NCI-H226 (cell line): Measurements from ENCODE around the gene TEX50.
"Not testable (repeated sequence)": the region's sequence is repeated elsewhere in the genome, so short reads cannot be mapped to it uniquely, and the experiment has no call there.

Experiments
- DNase-seq: peaks from one replicate; pipeline ENCODE4 v3.0.0-alpha.2; 2015

TEX50 gene

DNA sequence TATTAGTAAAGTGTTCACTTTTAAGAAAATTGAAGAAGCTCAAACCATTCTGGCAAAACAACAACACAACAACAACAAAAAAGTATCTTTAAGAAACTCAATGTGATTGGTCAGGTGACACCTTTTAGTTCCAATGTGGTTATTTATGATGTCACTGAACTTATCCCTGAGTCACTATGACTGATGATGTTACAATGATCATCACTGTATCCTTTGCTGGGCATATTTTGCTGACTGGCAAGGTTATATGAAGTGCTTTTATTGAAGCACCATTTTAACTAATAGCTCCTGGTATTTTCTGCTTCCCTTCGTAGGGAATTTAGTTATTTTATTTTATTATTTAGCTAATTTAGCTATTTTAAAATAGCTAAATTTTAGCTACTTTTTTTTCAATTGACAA is at the start of gene TEX50:
TSS of gene TEX50 (plus strand) at position 223 of the 400 bp plus-strand sequence. CDS start 184 bp downstream, outside the sequence.
- DNase-seq, result no peak

GRCh38 chr1:173590557-173590956 is 44.6 kb upstream of the TEX50 start:
- peak; percentile 24 for DNase-seq

- not testable (repeated sequence) for DNase-seq
These were observed 44.0 kb upstream of the TEX50 start for GRCh38 chr1:173591138-173591537.

DNA sequence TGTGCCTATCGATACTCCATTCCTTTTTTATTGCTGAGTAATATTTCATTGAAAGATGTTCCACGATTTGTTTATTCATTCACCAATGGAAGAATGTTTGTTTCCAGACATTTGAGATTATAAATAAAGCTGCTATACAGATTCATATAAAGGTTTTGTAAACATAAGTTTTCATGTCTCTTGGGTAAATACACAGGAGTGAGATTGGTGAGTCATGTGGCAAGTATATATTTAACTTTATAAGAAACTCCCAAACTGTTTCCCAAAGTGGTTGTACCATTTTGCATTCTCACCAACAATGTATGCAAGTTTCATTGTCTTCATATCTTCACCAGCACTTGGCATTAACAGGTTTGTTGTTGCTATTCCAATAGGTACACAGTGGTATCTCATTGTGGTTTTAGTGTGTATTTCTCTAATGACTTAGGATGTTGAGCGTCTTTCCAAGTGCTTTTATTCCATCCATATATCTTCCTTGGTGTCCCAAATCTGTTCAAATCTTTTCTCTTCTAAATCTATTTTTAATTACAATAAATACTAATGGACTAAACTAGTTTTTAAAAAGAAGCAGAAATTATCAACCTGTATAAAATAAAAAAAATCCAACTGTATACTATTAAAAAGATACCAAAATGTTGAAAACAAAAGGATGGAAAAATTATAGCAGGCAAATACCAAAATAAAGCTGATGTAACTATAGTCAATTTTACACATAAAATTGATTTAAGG is 38.9 kb upstream of the TEX50 start:
- no peak for DNase-seq

GRCh38 chr1:173601588-173601987 is 33.5 kb upstream of the TEX50 start:
- DNase-seq, result no peak

- DNase-seq, result peak; percentile 83
These were observed 32.0 kb upstream of the TEX50 start, which contains the start of gene SLC9C2 for GRCh38 chr1:173603056-173603591. Gene SLC9C2 (minus strand): TSS chr1:173603072. CDS start chr1:173601776, 1,296 bp downstream.

DNA sequence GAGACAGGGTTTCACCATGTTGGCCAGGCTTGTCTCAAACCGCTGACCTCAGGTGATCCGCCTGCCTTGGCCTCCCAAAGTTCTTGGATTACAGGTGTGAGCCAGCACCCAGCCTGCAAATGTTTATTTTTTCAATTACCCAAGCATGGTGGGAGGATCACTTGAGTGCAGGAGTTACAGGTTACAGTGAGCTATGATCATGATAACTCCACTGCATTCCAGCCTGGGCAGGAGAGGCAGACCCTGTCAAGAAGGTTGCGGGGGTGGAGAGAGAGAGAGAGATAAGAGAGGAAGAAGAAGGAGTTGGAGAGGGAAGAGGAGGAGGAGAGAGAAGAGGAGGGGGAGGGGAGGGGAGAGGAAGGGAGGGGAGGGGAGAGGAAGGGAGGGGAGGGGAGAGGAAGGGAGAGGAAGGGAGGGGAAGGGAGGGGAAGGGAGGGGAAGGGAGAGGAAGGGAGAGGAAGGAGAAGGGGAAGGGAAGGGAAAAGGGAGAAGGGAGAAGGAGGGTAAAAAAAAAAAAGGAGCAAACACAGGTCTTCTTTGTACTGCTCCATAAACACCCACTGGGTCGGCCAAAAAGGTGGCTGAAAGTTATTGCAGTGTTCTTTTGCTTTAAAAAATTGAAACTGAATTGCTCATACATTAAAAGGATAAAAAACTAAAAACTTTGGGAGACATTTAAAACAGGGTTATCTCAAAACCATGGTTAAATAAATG is 26.5 kb upstream of the TEX50 start:
- peak; percentile 64 for DNase-seq

GRCh38 chr1:173613086-173613485 is 22.1 kb upstream of the TEX50 start:
- not testable (repeated sequence) for DNase-seq

DNA sequence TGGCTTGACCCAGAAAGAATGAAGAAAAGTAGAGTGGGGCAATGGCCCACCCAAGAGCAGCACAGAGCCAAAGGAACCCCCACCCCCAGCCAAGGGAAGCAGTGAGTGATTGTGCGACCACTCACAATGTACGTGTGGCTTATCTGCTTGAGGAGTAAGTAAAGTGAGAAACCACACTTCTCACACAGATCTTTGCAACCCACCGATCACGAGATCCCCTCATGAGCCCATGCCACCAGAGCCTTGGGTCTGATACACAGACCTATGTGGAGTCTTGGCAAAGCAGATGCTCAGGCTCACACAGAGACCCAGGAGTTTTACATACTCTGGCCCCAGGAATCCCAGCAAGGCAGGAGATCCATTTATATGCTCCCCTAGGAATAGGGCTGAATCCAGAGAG is 18.3 kb upstream of the TEX50 start:
- DNase-seq, result no peak

- no peak for DNase-seq
These were observed 7.9 kb upstream of the TEX50 start for GRCh38 chr1:173627269-173627668.

DNA sequence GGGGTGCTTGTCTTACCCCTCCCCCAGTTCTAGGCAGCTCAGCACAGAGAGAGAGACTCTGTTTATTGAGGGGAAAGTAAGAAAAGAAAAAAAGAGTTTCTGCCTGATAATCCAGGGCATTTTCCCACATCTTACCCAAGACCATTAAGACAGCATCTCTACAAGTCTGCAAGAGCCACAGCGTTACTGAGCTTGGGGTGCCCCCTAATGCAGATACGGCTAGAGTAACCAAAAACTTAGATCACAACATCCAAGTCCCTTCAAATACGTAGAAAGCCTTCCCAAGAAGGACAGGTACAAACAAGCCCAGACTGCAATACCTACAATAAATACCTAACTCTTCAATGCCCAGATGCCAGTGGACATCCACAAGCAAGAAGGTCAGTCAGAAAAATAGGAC is 6.2 kb upstream of the TEX50 start:
- DNase-seq, result no peak

DNA sequence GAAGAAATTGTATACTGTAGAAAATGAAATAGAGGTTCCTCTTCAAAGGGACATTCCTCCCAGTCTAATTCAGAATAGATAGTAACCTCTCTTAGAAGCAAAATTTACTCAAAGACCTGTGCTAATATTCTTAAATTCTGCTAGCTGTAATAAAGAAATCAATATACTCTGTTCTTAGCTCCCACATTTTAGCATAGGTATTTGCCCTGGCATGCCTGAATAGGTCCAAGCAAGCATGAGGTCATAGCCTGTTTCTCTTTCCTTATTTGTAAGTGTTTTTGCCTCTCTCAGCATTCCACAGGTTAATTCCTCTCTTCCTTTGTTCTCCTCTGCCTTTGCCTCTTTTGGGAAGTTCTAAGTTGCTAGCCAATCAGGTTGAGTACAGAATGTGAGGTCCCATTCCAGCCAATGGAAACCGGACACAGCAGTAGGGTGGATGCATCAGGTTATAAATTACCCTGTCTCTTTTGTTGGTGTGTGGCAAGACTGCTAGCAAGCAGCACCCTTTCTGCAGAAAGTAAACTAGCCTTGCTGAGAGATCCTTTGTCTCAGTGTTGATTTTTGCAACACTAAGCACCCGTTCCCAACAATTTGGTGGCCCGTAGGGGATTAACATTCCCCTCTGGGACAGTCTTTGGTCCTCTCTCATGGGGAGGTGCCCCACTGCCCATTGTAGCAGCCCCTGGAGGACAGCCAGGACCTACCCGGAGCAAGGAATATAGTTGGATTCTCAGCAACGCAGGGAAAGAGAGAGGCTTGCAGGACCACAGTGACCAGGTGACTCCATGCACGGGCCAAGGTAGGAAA is 2.3 kb downstream of the TEX50 start:
- DNase-seq, result not testable (repeated sequence)

DNA sequence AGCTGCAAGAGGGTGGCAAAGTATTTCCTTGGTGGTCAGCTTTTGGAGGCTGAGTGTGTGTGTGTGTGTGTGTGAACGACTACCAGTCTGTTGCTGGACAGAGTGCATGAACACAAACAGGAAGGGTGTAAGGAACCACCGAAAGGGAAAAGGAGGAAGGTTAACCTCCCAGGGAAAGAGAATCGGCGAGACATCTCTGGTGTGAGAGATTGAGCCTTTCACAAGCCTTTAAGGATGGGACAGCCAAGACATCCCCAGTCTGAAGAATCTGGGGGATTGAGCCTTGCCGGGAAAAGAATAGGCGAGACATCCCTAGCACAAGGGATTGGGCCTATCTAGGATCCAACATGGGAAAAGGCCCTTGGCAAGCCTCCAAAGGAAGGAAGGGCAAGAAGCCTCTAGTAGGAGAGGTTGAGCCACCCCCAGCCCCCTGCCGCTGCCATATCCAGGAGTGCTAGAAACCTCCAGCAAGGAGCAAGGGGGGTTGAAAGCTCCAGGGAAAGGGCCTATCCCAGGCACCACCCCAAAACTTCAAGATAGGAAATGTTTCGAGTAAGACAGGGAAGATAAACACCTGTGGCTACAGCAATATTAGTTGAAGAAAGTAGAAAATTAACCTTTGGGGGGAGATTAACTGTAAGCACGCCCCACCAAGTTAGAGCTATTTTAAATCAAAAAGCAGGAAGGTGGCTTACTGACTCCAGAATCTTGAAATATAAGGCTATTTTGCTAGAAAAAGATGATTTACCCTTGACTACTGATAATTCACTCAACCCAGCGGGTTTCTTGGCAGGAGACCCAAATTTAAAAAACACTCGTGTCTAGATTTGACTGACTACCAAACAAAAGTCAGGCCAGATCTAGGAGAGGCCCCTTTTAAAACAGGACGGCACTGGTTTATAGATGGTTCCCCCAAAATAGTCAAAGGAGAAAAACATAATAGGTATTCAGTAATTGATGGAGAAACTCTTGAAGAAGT is 3.2 kb downstream of the TEX50 start:
- no peak for DNase-seq

- no peak for DNase-seq
These were observed 4.0 kb downstream of the TEX50 start for GRCh38 chr1:173639102-173639501.

DNA sequence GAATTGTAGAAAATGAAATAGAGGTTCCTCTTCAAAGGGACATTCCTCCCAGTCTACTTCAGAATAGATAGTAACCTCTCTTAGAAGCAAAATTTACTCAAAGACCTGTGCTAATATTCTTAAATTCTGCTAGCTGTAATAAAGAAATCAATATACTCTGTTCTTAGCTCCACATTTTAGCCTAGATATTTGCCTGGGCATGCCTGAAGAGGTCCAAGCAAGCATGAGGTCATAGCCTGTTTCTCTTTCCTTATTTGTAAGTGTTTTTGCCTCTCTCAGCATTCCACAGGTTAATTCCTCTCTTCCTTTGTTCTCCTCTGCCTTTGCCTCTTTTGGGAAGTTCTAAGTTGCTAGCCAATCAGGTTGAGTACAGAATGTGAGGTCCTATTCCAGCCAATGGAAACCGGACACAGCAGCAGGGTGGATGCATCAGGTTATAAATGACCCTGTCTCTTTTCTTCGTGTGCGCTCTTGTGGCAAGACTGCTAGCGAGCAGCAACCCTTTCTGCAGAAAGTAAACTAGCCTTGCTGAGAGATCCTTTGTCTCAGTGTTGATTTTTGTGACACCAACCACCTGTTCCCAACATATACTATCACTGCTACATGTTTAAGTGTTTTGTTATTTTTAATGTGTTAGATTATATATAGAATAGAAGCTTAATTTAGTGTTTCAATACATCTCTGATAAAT is 7.5 kb downstream of the TEX50 start:
- not testable (repeated sequence) for DNase-seq

DNA sequence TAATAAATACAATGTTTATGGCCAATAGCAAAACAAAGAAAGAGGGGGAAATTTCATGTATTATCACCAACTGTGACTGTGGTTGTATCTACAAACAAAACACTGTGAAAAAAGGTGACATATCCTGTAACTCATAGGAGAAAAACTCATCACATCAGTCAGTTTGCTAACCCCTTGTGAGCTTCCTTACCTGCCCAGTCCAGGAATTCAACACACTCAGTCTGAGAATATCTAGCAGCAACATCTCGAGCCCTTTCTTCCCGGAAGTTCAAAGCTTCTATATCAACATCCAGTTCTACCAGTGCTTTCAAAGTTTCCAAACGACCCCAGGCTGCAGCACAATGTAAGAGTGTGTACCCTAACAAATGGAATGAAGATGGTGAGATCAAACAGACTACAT is 11.5 kb downstream of the TEX50 start:
- no peak for DNase-seq

DNA sequence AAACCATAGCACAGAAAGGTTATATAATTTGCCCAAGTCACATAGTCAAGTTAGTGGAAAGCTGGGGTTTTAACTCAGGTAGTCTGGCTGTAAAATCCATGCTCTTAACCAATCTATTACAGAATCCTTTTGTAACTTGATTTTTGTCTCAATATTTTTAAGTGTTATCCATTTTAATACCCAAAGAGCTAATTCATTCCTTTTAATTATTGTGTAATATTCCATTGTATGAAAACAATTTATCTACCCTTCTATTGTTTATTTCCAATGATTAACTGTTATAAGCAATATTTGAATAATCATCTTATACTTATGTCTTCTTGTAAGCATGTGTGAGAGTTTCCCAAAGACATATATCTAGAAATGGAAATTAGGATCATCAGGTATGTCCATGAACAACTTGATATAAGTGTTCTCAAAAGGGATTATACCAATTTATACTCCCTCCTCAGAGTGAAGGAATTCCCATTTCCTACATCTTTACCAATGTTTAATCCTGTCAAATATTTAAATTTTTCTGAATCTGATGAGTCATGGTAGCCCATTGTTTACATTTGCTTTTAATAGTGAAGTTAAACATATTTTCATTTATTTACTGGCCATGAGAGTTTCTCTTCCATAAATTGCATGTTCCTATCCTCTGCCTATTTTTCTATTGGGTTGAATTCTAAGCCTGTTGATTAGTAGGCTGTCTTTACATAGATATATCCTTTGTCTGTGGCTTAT is 13.9 kb downstream of the TEX50 start:
- no peak for DNase-seq

DNA sequence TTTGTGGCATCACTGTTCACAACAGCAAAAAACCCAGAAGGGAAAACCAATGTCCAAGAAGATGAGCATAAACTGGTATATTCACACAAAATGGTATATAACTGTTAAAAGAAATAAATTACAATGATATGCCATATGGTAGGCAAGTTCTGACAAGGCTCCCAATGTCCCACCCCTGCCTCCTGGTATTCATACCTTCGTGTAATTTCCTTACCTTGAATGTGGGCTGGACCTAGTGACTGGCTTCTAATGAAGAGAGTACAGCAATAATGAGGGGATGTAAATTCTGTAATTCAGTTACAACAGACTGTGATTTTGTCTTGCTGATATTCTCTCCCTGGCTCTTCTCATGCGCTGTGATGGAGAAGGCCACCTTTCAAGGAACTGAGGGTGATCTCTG is 25.2 kb downstream of the TEX50 start:
- no peak for DNase-seq

DNA sequence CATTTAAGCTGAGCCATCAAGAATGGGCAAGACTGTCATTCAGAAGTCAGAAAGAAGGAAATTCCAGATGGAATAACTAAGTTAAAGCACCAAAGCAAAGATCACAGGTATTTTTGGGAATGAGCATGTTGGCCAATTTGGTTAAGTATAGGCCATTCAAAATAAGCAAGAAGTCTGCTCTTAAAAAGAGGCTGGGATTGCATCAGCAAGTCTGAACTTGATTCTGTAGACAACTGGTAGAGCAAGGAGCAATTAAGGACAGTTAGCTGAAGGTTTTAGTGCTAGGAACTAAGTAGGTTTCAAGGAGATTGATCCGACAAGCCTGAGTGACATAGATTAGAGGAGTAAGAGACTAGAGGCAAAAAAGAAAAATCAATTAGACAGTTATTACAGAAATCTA is 26.1 kb downstream of the TEX50 start:
- DNase-seq, result no peak

GRCh38 chr1:173661763-173662162 is 26.6 kb downstream of the TEX50 start:
- DNase-seq, result no peak

- no peak for DNase-seq
These were observed 28.0 kb downstream of the TEX50 start for GRCh38 chr1:173663159-173663558.
